ENCODE measurements around the gene SHC4.

DNA sequence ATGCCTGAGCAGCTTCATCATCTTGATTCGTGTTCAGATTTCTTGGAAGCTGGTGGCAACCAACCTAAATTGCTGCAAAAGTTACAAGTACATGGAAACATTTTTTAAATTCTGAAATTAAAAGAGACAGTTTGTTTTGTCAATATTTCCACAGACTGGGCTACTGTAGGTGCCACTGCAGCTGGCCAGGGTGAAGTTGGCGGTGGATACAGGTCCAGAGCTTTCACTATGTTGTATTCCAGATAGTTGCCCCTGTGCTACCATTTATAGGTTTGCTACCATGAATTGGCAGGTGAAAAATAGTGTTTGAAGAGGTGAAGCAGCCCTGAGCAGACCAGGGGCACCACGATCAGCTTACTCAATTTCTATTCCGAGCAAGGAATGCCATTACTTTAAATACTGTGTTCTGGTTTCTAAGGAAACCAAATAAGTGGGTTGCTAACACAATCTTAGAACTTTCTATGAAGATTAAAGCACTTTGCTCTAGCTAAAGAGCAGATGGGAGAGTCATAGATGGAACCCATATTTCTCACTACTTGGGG is 21.2 kb upstream of the SHC4 start:
- TF ChIP-seq, protein P1, sequence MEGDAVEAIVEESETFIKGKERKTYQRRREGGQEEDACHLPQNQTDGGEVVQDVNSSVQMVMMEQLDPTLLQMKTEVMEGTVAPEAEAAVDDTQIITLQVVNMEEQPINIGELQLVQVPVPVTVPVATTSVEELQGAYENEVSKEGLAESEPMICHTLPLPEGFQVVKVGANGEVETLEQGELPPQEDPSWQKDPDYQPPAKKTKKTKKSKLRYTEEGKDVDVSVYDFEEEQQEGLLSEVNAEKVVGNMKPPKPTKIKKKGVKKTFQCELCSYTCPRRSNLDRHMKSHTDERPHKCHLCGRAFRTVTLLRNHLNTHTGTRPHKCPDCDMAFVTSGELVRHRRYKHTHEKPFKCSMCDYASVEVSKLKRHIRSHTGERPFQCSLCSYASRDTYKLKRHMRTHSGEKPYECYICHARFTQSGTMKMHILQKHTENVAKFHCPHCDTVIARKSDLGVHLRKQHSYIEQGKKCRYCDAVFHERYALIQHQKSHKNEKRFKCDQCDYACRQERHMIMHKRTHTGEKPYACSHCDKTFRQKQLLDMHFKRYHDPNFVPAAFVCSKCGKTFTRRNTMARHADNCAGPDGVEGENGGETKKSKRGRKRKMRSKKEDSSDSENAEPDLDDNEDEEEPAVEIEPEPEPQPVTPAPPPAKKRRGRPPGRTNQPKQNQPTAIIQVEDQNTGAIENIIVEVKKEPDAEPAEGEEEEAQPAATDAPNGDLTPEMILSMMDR (IDR thresholded peaks at IDR 0.05), result no peak
- TF ChIP-seq EZH2phosphoT487 (IDR thresholded peaks at IDR 0.05), result no peak
